Chondrocyte (in vitro differentiated cells): ENCODE data around the gene ARHGAP27. TPM values are rescaled to one million over a fixed set of nuclear protein-coding genes. Genes with fewer than 3 reads are reported as not detected.

ENCODE experiments used
- DNase-seq: peaks from one replicate; pipeline ENCODE4 v3.0.0; 2021; ENCODE audit warnings: mixed read lengths, low spot score
- H3K27ac Mint-ChIP-seq: one replicate; pipeline ENCODE4 v1.8.0; 2021; ENCODE audit warnings: mild to moderate bottlenecking, moderate library complexity, mixed read lengths; ENCODE audit not compliant: unreplicated experiment
- H3K27me3 Mint-ChIP-seq: 2 replicates; pipeline ENCODE4 v1.8.0; 2021; ENCODE audit warnings: low read depth, mixed read lengths
- H3K36me3 Mint-ChIP-seq: 2 replicates; pipeline ENCODE4 v1.8.0; 2021; ENCODE audit warnings: low read depth, mixed read lengths
- H3K4me1 Mint-ChIP-seq: 2 replicates; pipeline ENCODE4 v1.8.0; 2021; ENCODE audit warnings: low read depth, mild to moderate bottlenecking, mixed read lengths
- H3K4me3 Mint-ChIP-seq: one replicate; pipeline ENCODE4 v1.8.0; 2021; ENCODE audit warnings: mild to moderate bottlenecking, moderate library complexity, mixed read lengths; ENCODE audit not compliant: unreplicated experiment
- H3K9me3 Mint-ChIP-seq: 2 replicates; pipeline ENCODE4 v1.8.0; 2021; ENCODE audit warnings: low read depth, mixed read lengths
- total RNA-seq: library from RNA; stranded (reverse); gene quantifications from 3 replicates; pipeline ENCODE4 v1.2.1, GENCODE V29; 2021
- TF ChIP-seq, protein P1 (sequence below): fragments of 200-600 bp; sonication (generic); IDR thresholded peaks from 2 replicates; pipeline ENCODE4 v1.5.0; 2021; ENCODE audit warnings: antibody characterized with exemption, mild to moderate bottlenecking, moderate library complexity

ARHGAP27 gene
- total RNA-seq, 1 donor from 2014 or later = 2.0 TPM

GRCh38 chr17:45363498-45363897 lies 69.2 kb downstream of the ARHGAP27 start:
- no peak overlapping the region for H3K4me3 Mint-ChIP-seq
- no peaks in the 10 kb centered on the region for H3K9me3 Mint-ChIP-seq
- TF ChIP-seq, protein P1, sequence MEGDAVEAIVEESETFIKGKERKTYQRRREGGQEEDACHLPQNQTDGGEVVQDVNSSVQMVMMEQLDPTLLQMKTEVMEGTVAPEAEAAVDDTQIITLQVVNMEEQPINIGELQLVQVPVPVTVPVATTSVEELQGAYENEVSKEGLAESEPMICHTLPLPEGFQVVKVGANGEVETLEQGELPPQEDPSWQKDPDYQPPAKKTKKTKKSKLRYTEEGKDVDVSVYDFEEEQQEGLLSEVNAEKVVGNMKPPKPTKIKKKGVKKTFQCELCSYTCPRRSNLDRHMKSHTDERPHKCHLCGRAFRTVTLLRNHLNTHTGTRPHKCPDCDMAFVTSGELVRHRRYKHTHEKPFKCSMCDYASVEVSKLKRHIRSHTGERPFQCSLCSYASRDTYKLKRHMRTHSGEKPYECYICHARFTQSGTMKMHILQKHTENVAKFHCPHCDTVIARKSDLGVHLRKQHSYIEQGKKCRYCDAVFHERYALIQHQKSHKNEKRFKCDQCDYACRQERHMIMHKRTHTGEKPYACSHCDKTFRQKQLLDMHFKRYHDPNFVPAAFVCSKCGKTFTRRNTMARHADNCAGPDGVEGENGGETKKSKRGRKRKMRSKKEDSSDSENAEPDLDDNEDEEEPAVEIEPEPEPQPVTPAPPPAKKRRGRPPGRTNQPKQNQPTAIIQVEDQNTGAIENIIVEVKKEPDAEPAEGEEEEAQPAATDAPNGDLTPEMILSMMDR = no peak
- DNase-seq = no peak
- H3K27ac Mint-ChIP-seq = no peak overlapping the region
- peaks cover 13% of the 10 kb centered on the region for H3K4me1 Mint-ChIP-seq
- no peaks in the 10 kb centered on the region for H3K27me3 Mint-ChIP-seq
- H3K36me3 Mint-ChIP-seq = peaks cover 2% of the 10 kb centered on the region

DNA sequence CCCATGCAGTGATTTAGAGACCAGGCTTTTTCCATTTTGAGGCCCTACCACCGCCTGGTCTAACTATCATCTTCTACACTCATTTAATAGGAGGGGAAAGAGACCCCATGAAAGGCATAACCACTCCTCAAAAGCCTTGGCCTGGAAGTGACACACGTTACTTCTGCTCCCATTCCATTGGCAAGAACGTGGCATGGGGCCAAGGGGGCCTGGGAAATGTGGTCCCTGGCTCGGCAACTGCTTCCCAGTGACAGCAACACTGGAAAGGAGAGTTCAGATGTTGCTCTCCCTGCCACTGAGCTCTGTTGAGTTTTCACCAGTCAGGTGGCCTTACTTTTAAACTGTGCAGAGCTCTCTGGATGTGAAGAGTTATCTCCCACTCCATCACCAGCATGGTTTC lies 70.7 kb downstream of the ARHGAP27 start:
- DNase-seq = no peak
- no peaks in the 10 kb centered on the region for H3K27me3 Mint-ChIP-seq
- no peaks in the 10 kb centered on the region for H3K9me3 Mint-ChIP-seq
- peaks cover 11% of the 10 kb centered on the region for H3K4me1 Mint-ChIP-seq
- H3K36me3 Mint-ChIP-seq = peaks cover 2% of the 10 kb centered on the region
- no peak overlapping the region for H3K27ac Mint-ChIP-seq
- TF ChIP-seq, protein P1 = no peak
- H3K4me3 Mint-ChIP-seq = no peak overlapping the region

DNA sequence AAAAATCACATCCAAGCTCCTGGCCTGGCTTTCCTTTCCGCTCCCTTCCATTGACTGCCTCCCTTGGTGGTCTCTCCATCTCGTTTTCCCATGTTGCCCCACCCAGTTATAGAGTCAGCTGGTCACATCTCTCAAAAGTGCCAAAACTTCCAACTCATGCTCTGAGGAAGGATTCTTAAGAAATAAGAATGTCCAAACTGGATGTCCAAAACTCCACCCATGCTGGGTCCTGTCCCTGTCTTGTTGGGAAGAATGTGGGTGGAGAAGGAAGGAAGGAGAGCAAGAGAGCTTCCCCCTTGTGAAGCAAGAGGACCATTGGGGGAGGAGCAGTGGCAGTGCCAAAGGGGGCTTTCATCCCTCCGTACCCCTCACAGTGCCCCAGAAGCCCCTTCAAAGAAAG lies 71.2 kb downstream of the ARHGAP27 start:
- Mint-ChIP-seq H3K27me3 (no peaks in the 10 kb centered on the region), H3K4me1 (peaks cover 6% of the 10 kb centered on the region), H3K27ac (no peak overlapping the region), H3K9me3 (no peaks in the 10 kb centered on the region), H3K4me3 (no peak overlapping the region), H3K36me3 (peaks cover 2% of the 10 kb centered on the region)
- TF ChIP-seq, protein P1 = no peak
- no peak for DNase-seq

DNA sequence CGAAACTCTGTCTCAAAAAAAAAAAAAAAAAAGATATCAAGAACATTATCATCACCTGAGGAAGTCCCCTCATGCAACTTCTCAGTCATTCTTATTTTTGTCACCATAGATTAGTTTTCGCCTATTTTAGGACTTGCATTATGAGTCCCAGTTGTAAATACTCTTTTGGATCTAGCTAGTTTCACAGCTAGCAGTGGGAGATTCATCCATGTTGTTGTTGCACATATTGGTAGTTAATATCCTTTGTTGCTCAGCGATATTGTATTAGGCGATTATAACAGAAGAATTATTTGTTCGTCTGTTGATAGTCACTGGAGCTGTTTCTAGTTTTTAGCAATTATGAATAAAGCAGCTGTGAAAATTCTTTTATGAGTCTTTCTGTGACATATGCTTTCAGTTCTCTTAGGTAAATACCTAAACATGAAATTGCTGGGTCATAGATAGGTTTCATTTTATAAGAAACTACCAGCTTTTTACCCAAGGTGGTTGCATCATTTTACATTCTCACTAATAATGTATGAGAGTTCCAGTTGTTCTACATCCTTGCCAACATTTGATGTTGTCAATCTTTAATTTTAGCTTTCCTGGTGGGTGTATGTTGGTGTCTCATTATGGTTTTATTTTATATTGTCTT lies 75.2 kb downstream of the ARHGAP27 start:
- TF ChIP-seq, protein P1 = no peak
- no peak overlapping the region for H3K27ac Mint-ChIP-seq
- H3K4me3 Mint-ChIP-seq = no peak overlapping the region
- H3K36me3 Mint-ChIP-seq = peaks cover 3% of the 10 kb centered on the region
- no peaks in the 10 kb centered on the region for H3K4me1 Mint-ChIP-seq
- no peak for DNase-seq
- H3K9me3 Mint-ChIP-seq = no peaks in the 10 kb centered on the region
- no peaks in the 10 kb centered on the region for H3K27me3 Mint-ChIP-seq

DNA sequence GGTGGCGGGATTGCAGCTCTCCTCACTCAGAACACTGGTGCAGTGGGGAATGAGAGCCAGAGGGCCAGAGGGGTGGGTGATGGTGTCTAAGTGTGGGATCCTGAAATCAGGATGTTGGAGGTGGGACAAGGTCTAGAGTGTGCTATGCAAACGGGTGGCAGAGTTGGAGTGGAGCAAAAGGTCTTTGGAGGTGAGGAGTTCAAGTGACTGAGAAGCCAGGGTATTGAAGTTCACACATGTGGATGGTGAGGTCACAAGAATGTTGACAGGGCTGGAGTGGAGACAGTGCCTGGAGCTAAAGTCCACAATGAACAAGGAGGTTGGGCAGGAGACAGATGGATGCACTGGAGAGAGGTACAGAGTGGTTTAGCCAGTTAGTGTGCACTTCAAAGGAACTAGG lies 77.6 kb downstream of the ARHGAP27 start:
- peaks cover 14% of the 10 kb centered on the region for H3K9me3 Mint-ChIP-seq
- H3K27ac Mint-ChIP-seq = no peak overlapping the region
- TF ChIP-seq, protein P1 = no peak
- H3K4me3 Mint-ChIP-seq = no peak overlapping the region
- no peaks in the 10 kb centered on the region for H3K4me1 Mint-ChIP-seq
- DNase-seq = no peak
- H3K36me3 Mint-ChIP-seq = peaks cover 6% of the 10 kb centered on the region
- H3K27me3 Mint-ChIP-seq = no peaks in the 10 kb centered on the region
